Right atrium auricular region (tissue), 2 donors: ENCODE data around the gene HAX1. TPM values are rescaled to one million over a fixed set of nuclear protein-coding genes. Genes with fewer than 3 reads are reported as not detected.
"Not testable (repeated sequence)": the region's sequence is repeated elsewhere in the genome, so short reads cannot be mapped to it uniquely, and the experiment has no call there.

ENCODE experiments used
- DNase-seq: peaks from one replicate; pipeline ENCODE4 v3.0.0-alpha.2; 2019; ENCODE audit warnings: low spot score
- H3K27ac ChIP-seq, 2 donors: fragments of 200-600 bp; sonication (generic); 1 replicate in 1 of 2; 2 replicates in 1 of 2; pipeline ENCODE4 v1.5.1; 2016 to 2019
- H3K27me3 ChIP-seq, 2 donors: fragments of 200-600 bp; sonication (generic); one replicate each; pipeline versions ENCODE4 v1.5.1 to v1.6.0; 2017 to 2019
- H3K36me3 ChIP-seq: fragments of 200-600 bp; sonication (generic); one replicate; pipeline ENCODE4 v1.5.1; 2016
- H3K4me1 ChIP-seq, 2 donors: fragments of 200-600 bp; sonication (generic); one replicate each; pipeline versions ENCODE4 v1.5.1 to v1.6.0; 2017 to 2019
- H3K4me3 ChIP-seq, 2 donors: fragments of 200-600 bp; sonication (generic); 1 replicate in 1 of 2; 2 replicates in 1 of 2; pipeline ENCODE4 v1.5.1; 2017 to 2019; ENCODE audit warnings: mild to moderate bottlenecking in 1 of 2, moderate library complexity in 1 of 2
- H3K9me3 ChIP-seq, 2 donors: fragments of 200-600 bp; sonication (generic); one replicate each; pipeline ENCODE4 v1.5.1; 2019
- CTCF ChIP-seq, 2 donors: fragments of 200-600 bp; sonication (generic); IDR thresholded peaks; one replicate each; pipeline ENCODE4 v1.5.1; 2019; ENCODE audit warnings: antibody characterized with exemption in 2 of 2
- total RNA-seq, 2 donors: library from RNA; depleted of rRNA; stranded (reverse); fragments of >200 nt; gene quantifications; one replicate each; pipeline ENCODE4 v1.1.0, GENCODE V29; 2016

HAX1 gene
- total RNA-seq, 2 donors from 2014 or later = 129 to 168 TPM

- Histone ChIP-seq H3K27ac (no peak overlapping the region), H3K27me3 (no peaks in the 10 kb centered on the region), H3K4me1 (no peaks in the 10 kb centered on the region), H3K4me3 (no peak overlapping the region), H3K36me3 (peaks cover 87% of the 10 kb centered on the region), H3K9me3 (no peaks in the 10 kb centered on the region)
- DNase-seq = no peak
- no peak for TF ChIP-seq CTCF (IDR thresholded peaks at IDR 0.05)
These were observed 6.8 kb upstream of the HAX1 start for GRCh38 chr1:154265586-154265985.

- no peak overlapping the region for H3K27ac ChIP-seq
These were observed 1.6 kb upstream of the HAX1 start for GRCh38 chr1:154270833-154271232.

GRCh38 chr1:154272999-154273563, 652 bp downstream of the HAX1 start:
- Histone ChIP-seq H3K4me1 (peaks cover 0 to 17% of the 10 kb centered on the region in 2 donors), H3K27me3 (no peaks in the 10 kb centered on the region), H3K4me3 (peak overlapping the region; percentile 81 to 92), H3K36me3 (peaks cover 35% of the 10 kb centered on the region), H3K9me3 (no peaks in the 10 kb centered on the region), H3K27ac (peak overlapping the region; percentile 87 to 93)
- DNase-seq = no peak
- TF ChIP-seq CTCF (IDR thresholded peaks at IDR 0.05) = no peak

More at GRCh38 chr1:154270833-154271232, 1.6 kb upstream of the HAX1 start:
- H3K4me3 ChIP-seq = no peak overlapping the region
- H3K4me1 ChIP-seq = peaks cover 0 to 17% of the 10 kb centered on the region in 2 donors
- TF ChIP-seq CTCF (IDR thresholded peaks at IDR 0.05) = no peak
- DNase-seq = no peak
- H3K9me3 ChIP-seq = no peaks in the 10 kb centered on the region
- H3K36me3 ChIP-seq = peaks cover 48% of the 10 kb centered on the region
- H3K27me3 ChIP-seq = no peaks in the 10 kb centered on the region

- H3K4me1 ChIP-seq = peaks cover 0 to 13% of the 10 kb centered on the region in 2 donors
- no peaks in the 10 kb centered on the region for H3K27me3 ChIP-seq
- H3K4me3 ChIP-seq = no peak overlapping the region
- no peak for DNase-seq
- H3K9me3 ChIP-seq = no peaks in the 10 kb centered on the region
- TF ChIP-seq CTCF (IDR thresholded peaks at IDR 0.05) = peak in 1 of 2 donors; percentile 32
- no peak overlapping the region for H3K27ac ChIP-seq
- peaks cover 12% of the 10 kb centered on the region for H3K36me3 ChIP-seq
These were observed 4.4 kb downstream of the HAX1 start for GRCh38 chr1:154276797-154277196.

- H3K4me3 ChIP-seq, H3K4me1 ChIP-seq, H3K27me3 ChIP-seq, H3K9me3 ChIP-seq, H3K27ac ChIP-seq, DNase-seq, H3K36me3 ChIP-seq: not testable (repeated sequence)
These were observed 15.2 kb downstream of the HAX1 start for GRCh38 chr1:154287591-154287990.

GRCh38 chr1:154288661-154289060, 16.2 kb downstream of the HAX1 start:
- no peak overlapping the region for H3K4me3 ChIP-seq
- H3K27ac ChIP-seq = no peak overlapping the region
- peaks cover 0 to 4% of the 10 kb centered on the region in 2 donors for H3K9me3 ChIP-seq
- no peaks in the 10 kb centered on the region for H3K4me1 ChIP-seq
- DNase-seq = no peak
- TF ChIP-seq CTCF (IDR thresholded peaks at IDR 0.05) = no peak
- H3K36me3 ChIP-seq = no peaks in the 10 kb centered on the region
- H3K27me3 ChIP-seq = no peaks in the 10 kb centered on the region
